MCF 10A (cell line): ENCODE data around the gene SERPINB13. TPM values are rescaled to one million over a fixed set of nuclear protein-coding genes. Genes with fewer than 3 reads are reported as not detected.

Source experiments
- BruUV-seq: library from RNA; stranded (reverse); fragments of 400-500 nt; replicated peaks from 2 replicates; lab custom pipeline; 2021; lab: Mats Ljungman, UMichigan
- CTCF ChIA-PET: fragments of 300-600 bp; sonication (Branson Sonifier 250); formaldehyde crosslinking; extraction: SDS; loops from one replicate; lab custom pipeline; 2021; ENCODE audit warnings: antibody characterized with exemption, inconsistent platforms; lab: Yijun Ruan, JAX
- POLR2A ChIA-PET: fragments of 300-600, 350-650 bp; sonication (Branson Sonifier 250); formaldehyde crosslinking; extraction: SDS; loops from one replicate; lab custom pipeline; 2020; ENCODE audit warnings: antibody characterized with exemption, inconsistent platforms; lab: Yijun Ruan, JAX
- DNase-seq: peaks from one replicate; pipeline ENCODE4 v3.0.0-alpha.2; 2018; ENCODE audit not compliant: unreplicated experiment
- H3K27ac Mint-ChIP-seq: one replicate; pipeline ENCODE4 v1.8.0; 2022; ENCODE audit warnings: mild to moderate bottlenecking, low read depth, mixed read lengths; ENCODE audit not compliant: unreplicated experiment
- H3K27me3 Mint-ChIP-seq: one replicate; pipeline ENCODE4 v1.8.0; 2022; ENCODE audit warnings: mixed read lengths; ENCODE audit not compliant: insufficient read depth, unreplicated experiment
- H3K36me3 Mint-ChIP-seq: one replicate; pipeline ENCODE4 v1.8.0; 2022; ENCODE audit warnings: mild to moderate bottlenecking, moderate library complexity, mixed read lengths; ENCODE audit not compliant: insufficient read depth, unreplicated experiment
- H3K4me1 Mint-ChIP-seq: one replicate; pipeline ENCODE4 v1.8.0; 2022; ENCODE audit warnings: mixed read lengths; ENCODE audit not compliant: insufficient read depth, unreplicated experiment
- H3K4me3 Mint-ChIP-seq: one replicate; pipeline ENCODE4 v1.8.0; 2022; ENCODE audit warnings: mild to moderate bottlenecking, moderate library complexity, mixed read lengths; ENCODE audit not compliant: unreplicated experiment
- H3K9me3 Mint-ChIP-seq: one replicate; pipeline ENCODE4 v1.8.0; 2022; ENCODE audit warnings: mixed read lengths; ENCODE audit not compliant: unreplicated experiment
- intact Hi-C: fragments of 100-400 bp; cut with micrococcal nuclease; formaldehyde crosslinking; loops from 2 replicates; pipeline ENCODE4 v1.14.1; 2022
- total RNA-seq: library from RNA; stranded (reverse); gene quantifications from 2 replicates; pipeline ENCODE4 v1.2.3, GENCODE V29; 2022
- TF ChIP-seq, protein P1 (sequence below): fragments of 200-600 bp; IDR thresholded peaks from one replicate; pipeline ENCODE4 v1.8.0; 2022; ENCODE audit warnings: antibody characterized with exemption, mild to moderate bottlenecking; ENCODE audit not compliant: unreplicated experiment

SERPINB13 gene
- total RNA-seq, 1 experiment from 2014 or later: 0.49 TPM

DNA sequence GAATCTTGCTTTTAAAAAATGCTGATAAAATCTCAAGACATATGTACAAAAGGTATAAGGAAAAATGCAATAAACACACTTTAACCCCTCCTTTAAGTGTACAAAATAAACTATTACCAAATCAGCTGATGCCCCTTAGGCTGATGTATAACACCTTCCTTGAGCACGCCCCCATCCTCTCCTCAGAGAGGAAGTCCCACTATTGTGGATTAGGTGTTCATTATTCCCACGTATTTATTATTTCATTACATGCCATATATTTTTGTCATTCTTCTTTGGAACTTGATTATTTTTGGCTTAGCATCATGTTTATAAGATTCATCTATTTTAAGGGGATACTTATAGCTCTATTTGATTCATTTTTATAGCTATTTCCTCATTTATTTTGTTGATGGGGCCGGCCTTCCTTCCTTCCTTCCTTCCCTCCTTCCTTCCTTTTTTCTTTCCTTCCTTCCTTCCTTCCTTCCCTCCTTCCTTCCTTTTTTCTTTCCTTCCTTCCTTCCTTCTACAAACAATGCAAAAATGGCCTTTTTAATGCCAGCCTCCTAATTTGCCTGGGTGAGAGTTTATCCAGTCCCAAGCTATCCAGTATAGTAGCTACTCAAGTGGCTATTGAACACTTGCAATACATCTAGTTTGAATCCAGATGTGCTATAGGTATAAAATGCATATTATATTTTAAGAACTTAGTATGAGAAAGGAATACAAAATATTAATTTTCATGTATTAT is 4.0 kb downstream of the SERPINB13 start:
- BruUV-seq: no TSS peak
- ChIA-PET POLR2A (interaction anchor here (0.6 to 1.8 kb wide), 7 partner anchors 12 to 201 kb away, joined by 3 to 7 read pairs (median 3); no protein-coding TSS in a partner anchor), CTCF (interaction anchor here (0.6 to 2.7 kb wide), 7 partner anchors 12 to 350 kb away, joined by 3 to 10 read pairs (median 5); no protein-coding TSS in a partner anchor)
- DNase-seq: no peak
- Mint-ChIP-seq H3K27ac (no peak overlapping the region), H3K4me3 (no peak overlapping the region), H3K9me3 (no peaks in the 10 kb centered on the region), H3K36me3 (no peaks in the 10 kb centered on the region), H3K27me3 (no peaks in the 10 kb centered on the region), H3K4me1 (peaks cover 33% of the 10 kb centered on the region)
- TF ChIP-seq, protein P1, sequence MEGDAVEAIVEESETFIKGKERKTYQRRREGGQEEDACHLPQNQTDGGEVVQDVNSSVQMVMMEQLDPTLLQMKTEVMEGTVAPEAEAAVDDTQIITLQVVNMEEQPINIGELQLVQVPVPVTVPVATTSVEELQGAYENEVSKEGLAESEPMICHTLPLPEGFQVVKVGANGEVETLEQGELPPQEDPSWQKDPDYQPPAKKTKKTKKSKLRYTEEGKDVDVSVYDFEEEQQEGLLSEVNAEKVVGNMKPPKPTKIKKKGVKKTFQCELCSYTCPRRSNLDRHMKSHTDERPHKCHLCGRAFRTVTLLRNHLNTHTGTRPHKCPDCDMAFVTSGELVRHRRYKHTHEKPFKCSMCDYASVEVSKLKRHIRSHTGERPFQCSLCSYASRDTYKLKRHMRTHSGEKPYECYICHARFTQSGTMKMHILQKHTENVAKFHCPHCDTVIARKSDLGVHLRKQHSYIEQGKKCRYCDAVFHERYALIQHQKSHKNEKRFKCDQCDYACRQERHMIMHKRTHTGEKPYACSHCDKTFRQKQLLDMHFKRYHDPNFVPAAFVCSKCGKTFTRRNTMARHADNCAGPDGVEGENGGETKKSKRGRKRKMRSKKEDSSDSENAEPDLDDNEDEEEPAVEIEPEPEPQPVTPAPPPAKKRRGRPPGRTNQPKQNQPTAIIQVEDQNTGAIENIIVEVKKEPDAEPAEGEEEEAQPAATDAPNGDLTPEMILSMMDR: no peak
- intact Hi-C loops: no loop called here

DNA sequence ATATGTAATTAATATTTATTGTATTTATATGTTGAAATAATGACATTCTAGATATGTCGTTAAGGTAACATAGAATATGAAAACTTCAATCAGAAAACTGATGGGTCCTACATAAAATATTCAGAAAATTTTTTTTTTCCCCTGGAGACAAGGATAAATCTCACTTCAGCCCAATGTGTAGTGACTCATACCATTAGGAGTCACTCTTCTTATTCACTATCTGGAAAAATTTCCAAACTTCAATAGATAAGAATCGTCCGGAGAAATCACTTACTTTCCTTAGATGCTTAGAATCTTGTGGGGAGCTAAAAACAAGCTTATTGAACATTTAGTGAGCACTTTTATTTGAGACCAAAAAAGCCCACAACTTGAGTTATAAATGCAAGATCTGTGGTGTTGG is 4.6 kb downstream of the SERPINB13 start:
- Mint-ChIP-seq H3K9me3 (no peaks in the 10 kb centered on the region), H3K27me3 (no peaks in the 10 kb centered on the region), H3K4me1 (peaks cover 27% of the 10 kb centered on the region), H3K36me3 (no peaks in the 10 kb centered on the region), H3K27ac (no peak overlapping the region), H3K4me3 (no peak overlapping the region)
- POLR2A ChIA-PET: interaction anchor here (0.6 to 1.8 kb wide), 6 partner anchors 12 to 201 kb away, joined by 3 to 7 read pairs (median 3); no protein-coding TSS in a partner anchor
- CTCF ChIA-PET: interaction anchor here (0.6 to 2.7 kb wide), 7 partner anchors 11 to 350 kb away, joined by 3 to 10 read pairs (median 5); no protein-coding TSS in a partner anchor
- no peak for DNase-seq
- TF ChIP-seq, protein P1: no peak
- no TSS peak for BruUV-seq
- intact Hi-C loops: no loop called here

DNA sequence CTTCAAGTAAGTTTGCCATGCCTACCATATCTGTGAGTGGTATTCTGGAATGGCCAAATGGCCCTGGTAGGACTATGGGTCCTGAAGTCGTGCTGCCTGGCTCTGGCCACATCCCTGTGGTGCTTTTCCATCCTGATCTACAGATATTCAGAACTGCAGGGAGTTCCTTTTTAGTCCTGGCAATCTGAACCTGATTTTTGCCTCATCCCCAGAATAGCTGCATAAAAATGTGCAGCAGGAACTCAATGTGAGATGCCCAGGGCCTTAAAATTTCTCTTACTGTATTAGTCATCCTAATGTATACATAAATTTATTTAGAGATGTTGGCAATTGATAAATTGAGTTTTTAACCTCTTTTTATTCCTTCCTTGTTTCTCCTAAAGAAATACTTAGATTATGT is 5.3 kb downstream of the SERPINB13 start:
- Mint-ChIP-seq H3K9me3 (no peaks in the 10 kb centered on the region), H3K4me3 (no peak overlapping the region), H3K36me3 (no peaks in the 10 kb centered on the region), H3K4me1 (peaks cover 21% of the 10 kb centered on the region), H3K27me3 (no peaks in the 10 kb centered on the region), H3K27ac (no peak overlapping the region)
- CTCF ChIA-PET: interaction anchor here (2.7 kb wide), 1 partner anchor 149 kb away, joined by 10 read pairs; no protein-coding TSS in a partner anchor
- intact Hi-C loops: no loop called here
- DNase-seq: no peak
- no TSS peak for BruUV-seq
- TF ChIP-seq, protein P1: no peak
- POLR2A ChIA-PET: interaction anchor here (0.9 to 1.0 kb wide), 2 partner anchors 68 to 79 kb away, joined by 3 read pairs; no protein-coding TSS in a partner anchor

DNA sequence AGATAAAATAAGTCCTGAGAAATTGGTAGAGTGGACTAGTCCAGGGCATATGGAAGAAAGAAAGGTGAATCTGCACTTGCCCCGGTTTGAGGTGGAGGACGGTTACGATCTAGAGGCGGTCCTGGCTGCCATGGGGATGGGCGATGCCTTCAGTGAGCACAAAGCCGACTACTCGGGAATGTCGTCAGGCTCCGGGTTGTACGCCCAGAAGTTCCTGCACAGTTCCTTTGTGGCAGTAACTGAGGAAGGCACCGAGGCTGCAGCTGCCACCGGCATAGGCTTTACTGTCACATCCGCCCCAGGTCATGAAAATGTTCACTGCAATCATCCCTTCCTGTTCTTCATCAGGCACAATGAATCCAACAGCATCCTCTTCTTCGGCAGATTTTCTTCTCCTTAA is 9.8 kb downstream of the SERPINB13 start:
- Mint-ChIP-seq H3K27me3 (no peaks in the 10 kb centered on the region), H3K36me3 (no peaks in the 10 kb centered on the region), H3K4me1 (no peaks in the 10 kb centered on the region), H3K4me3 (no peak overlapping the region), H3K27ac (no peak overlapping the region), H3K9me3 (no peaks in the 10 kb centered on the region)
- no TSS peak for BruUV-seq
- TF ChIP-seq, protein P1: no peak
- intact Hi-C loops: no loop called here
- no peak for DNase-seq
- CTCF ChIA-PET: no interaction called here
- POLR2A ChIA-PET: interaction anchor here (1.2 kb wide), 1 partner anchor 10 kb away, joined by 4 read pairs; the partner anchor contains the start of gene SERPINB13
